Hepatocyte (in vitro differentiated cells): ENCODE data around the gene EPHB2.

Experiments
- CTCF ChIP-seq: fragments of 200-600 bp; sonication (generic); IDR thresholded peaks from 2 replicates; pipeline ENCODE4 v1.5.1; 2016; ENCODE audit warnings: antibody characterized with exemption, mild to moderate bottlenecking; ENCODE audit not compliant: poor library complexity
- EZH2 ChIP-seq: fragments of 200-600 bp; sonication (generic); IDR thresholded peaks from 2 replicates; pipeline ENCODE4 v1.6.1; 2016; ENCODE audit warnings: antibody characterized with exemption, mild to moderate bottlenecking, borderline replicate concordance

DNA sequence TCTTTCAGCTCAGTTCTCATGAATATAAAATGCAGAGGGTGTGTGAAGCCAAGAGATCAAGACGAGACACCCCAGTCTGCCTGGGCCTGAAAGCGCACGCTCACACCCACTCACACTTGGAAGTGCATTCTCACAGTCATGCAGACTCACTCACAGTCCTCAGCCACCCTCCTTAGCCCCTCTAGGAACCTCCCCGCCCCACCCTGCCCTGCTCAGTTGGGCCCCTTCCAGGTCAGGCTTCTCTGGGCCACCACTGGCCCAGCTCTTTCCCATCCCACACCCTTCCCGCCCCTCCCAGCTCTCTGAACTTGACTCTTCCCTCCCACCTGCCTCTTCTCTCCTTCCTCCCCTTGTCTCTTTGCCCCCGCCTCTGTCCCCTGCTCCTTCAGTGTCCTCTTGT is 93.8 kb downstream of the EPHB2 start:
- TF ChIP-seq CTCF (no peak), EZH2 (no peak)
